Upper lobe of right lung (tissue), 1 donor: ENCODE results near the gene ANK3. TPM values are rescaled to one million over a fixed set of nuclear protein-coding genes. Genes with fewer than 3 reads are reported as not detected.
"Not testable (repeated sequence)": the region's sequence is repeated elsewhere in the genome, so short reads cannot be mapped to it uniquely, and the experiment has no call there.

Source experiments
- ATAC-seq: fragments of 200-7000 bp; cut with Tn5 transposase; one replicate; pipeline ENCODE4 v1.9.1; 2020; ENCODE audit warnings: mild to moderate bottlenecking, moderate library complexity
- DNase-seq: peaks from one replicate; pipeline ENCODE4 v3.0.0-alpha.2; 2020
- H3K27ac ChIP-seq: fragments of 200-600 bp; one replicate; pipeline ENCODE4 v1.8.0; 2022
- H3K27me3 ChIP-seq: fragments of 200-600 bp; one replicate; pipeline ENCODE4 v1.8.0; 2022; ENCODE audit warnings: mild to moderate bottlenecking
- H3K36me3 ChIP-seq: fragments of 200-600 bp; one replicate; pipeline ENCODE4 v1.8.0; 2022
- H3K4me1 ChIP-seq: fragments of 200-600 bp; one replicate; pipeline ENCODE4 v1.8.0; 2022
- H3K4me3 ChIP-seq: fragments of 200-600 bp; one replicate; pipeline ENCODE4 v1.8.0; 2022; ENCODE audit warnings: mild to moderate bottlenecking
- H3K9me3 ChIP-seq: fragments of 200-600 bp; one replicate; pipeline ENCODE4 v1.8.0; 2022
- CTCF ChIP-seq: fragments of 200-600 bp; IDR thresholded peaks from one replicate; pipeline ENCODE4 v1.8.0; 2022; ENCODE audit warnings: antibody characterized with exemption
- intact Hi-C: fragments of 100-400 bp; cut with DNase I; formaldehyde crosslinking; loops from one replicate; pipeline ENCODE4 v1.11.0; 2022
- total RNA-seq: library from RNA; stranded (reverse); fragmentation: NEBNext Ultra II Directional; extraction: Animal tissue kit (Norgen Biotek cat#: 25700); gene quantifications from one replicate; pipeline ENCODE4 v1.2.1, GENCODE V29; 2021
- donor health status: DM: no; HTN: yes; CAD: no; lungs with severe emphysema.

The ANK3 gene
- total RNA-seq, 1 donor from 2014 or later: 91.1 TPM

GRCh38 chr10:60298408-60299389, 91.0 kb downstream of the ANK3 start:
- ATAC-seq (no peak), DNase-seq (no peak)
- H3K4me3 ChIP-seq: no peak overlapping the region
- H3K36me3 ChIP-seq: no peaks in the 10 kb centered on the region
- H3K27me3 ChIP-seq: no peaks in the 10 kb centered on the region
- H3K9me3 ChIP-seq: no peaks in the 10 kb centered on the region
- H3K4me1 ChIP-seq: no peaks in the 10 kb centered on the region
- intact Hi-C loops: no loop called here
- TF ChIP-seq CTCF: no peak
- no peak overlapping the region for H3K27ac ChIP-seq

GRCh38 chr10:60296073-60296472, 93.6 kb downstream of the ANK3 start:
- no peak overlapping the region for H3K4me3 ChIP-seq
- peak; percentile 30 for ATAC-seq
- no peak for TF ChIP-seq CTCF

GRCh38 chr10:60295028-60295937, 94.4 kb downstream of the ANK3 start:
- Histone ChIP-seq H3K27me3 (no peaks in the 10 kb centered on the region), H3K4me3 (no peak overlapping the region), H3K9me3 (no peaks in the 10 kb centered on the region), H3K4me1 (no peaks in the 10 kb centered on the region), H3K36me3 (no peaks in the 10 kb centered on the region), H3K27ac (no peak overlapping the region)
- no peak for DNase-seq
- TF ChIP-seq CTCF: no peak
- peak; percentile 53 for ATAC-seq
- intact Hi-C loops: no loop called here

More at GRCh38 chr10:60296073-60296472, 93.6 kb downstream of the ANK3 start:
- H3K27me3 ChIP-seq: no peaks in the 10 kb centered on the region
- DNase-seq: no peak
- intact Hi-C loops: no loop called here
- H3K4me1 ChIP-seq: no peaks in the 10 kb centered on the region
- no peaks in the 10 kb centered on the region for H3K9me3 ChIP-seq
- no peak overlapping the region for H3K27ac ChIP-seq
- no peaks in the 10 kb centered on the region for H3K36me3 ChIP-seq

GRCh38 chr10:60293581-60294175, 96.0 kb downstream of the ANK3 start:
- intact Hi-C loops: no loop called here
- Histone ChIP-seq H3K36me3 (no peaks in the 10 kb centered on the region), H3K4me1 (no peaks in the 10 kb centered on the region), H3K9me3 (no peaks in the 10 kb centered on the region), H3K27me3 (no peaks in the 10 kb centered on the region), H3K4me3 (no peak overlapping the region), H3K27ac (no peak overlapping the region)
- DNase-seq (no peak), ATAC-seq (no peak)
- no peak for TF ChIP-seq CTCF

- no peak overlapping the region for H3K4me3 ChIP-seq
- no peaks in the 10 kb centered on the region for H3K36me3 ChIP-seq
- no peak for TF ChIP-seq CTCF
- no peaks in the 10 kb centered on the region for H3K4me1 ChIP-seq
- ATAC-seq (no peak), DNase-seq (no peak)
- H3K27me3 ChIP-seq: no peaks in the 10 kb centered on the region
- intact Hi-C loops: no loop called here
- H3K27ac ChIP-seq: no peak overlapping the region
- no peaks in the 10 kb centered on the region for H3K9me3 ChIP-seq
These were observed 96.7 kb downstream of the ANK3 start for GRCh38 chr10:60292998-60293397.

- H3K36me3 ChIP-seq, ATAC-seq, H3K4me3 ChIP-seq, H3K27me3 ChIP-seq, H3K27ac ChIP-seq, intact Hi-C loops, H3K9me3 ChIP-seq, DNase-seq, H3K4me1 ChIP-seq: not testable (repeated sequence)
These were observed 97.1 kb downstream of the ANK3 start for GRCh38 chr10:60292536-60292935.
